GM12878 (cell line): ENCODE data around the gene REST.
"Not testable (repeated sequence)": the region's sequence is repeated elsewhere in the genome, so short reads cannot be mapped to it uniquely, and the experiment has no call there.

Experiments used
- BHLHE40 ChIP-seq, 2 experiments: fragments of 450-650 bp in 1 of 2; IDR thresholded peaks; 2 replicates each; pipeline ENCODE4 v1.6.1; 2011 to 2017; ENCODE audit warnings: low read depth in 2 of 2, borderline replicate concordance in 1 of 2, improper control_type of control experiment in 1 of 2, low read length in 1 of 2, mild to moderate bottlenecking in 1 of 2
- CHD4 ChIP-seq: fragments of 200-600 bp; sonication (generic); IDR thresholded peaks from 2 replicates; pipeline ENCODE4 v1.6.1; 2016; ENCODE audit warnings: mild to moderate bottlenecking
- JUND ChIP-seq: IDR thresholded peaks from 2 replicates; pipeline ENCODE4 v1.6.1; 2012; ENCODE audit warnings: low read depth, mild to moderate bottlenecking, low read length, improper control_type of control experiment, moderate library complexity
- MAX ChIP-seq: IDR thresholded peaks from 2 replicates; pipeline ENCODE4 v1.6.1; 2012; ENCODE audit warnings: low read depth, low read length, improper control_type of control experiment
- NR2F1 ChIP-seq: fragments of 450-650 bp; conservative IDR thresholded peaks from 2 replicates; pipeline ENCODE4 v1.6.1; 2017; ENCODE audit warnings: mild to moderate bottlenecking
- POLR2A ChIP-seq: IDR thresholded peaks from 2 replicates; pipeline ENCODE4 v1.6.1; 2011; ENCODE audit warnings: low read depth, mild to moderate bottlenecking, low read length
- POLR2AphosphoS5 ChIP-seq: IDR thresholded peaks from 2 replicates; pipeline ENCODE4 v1.6.1; 2011; ENCODE audit warnings: mild to moderate bottlenecking, low read length, inconsistent platforms
- RCOR1 ChIP-seq: conservative IDR thresholded peaks from 2 replicates; pipeline ENCODE4 v1.6.1; 2012; ENCODE audit warnings: low read depth, low read length, improper control_type of control experiment
- STAT1 ChIP-seq: fragments of 450-650 bp; conservative IDR thresholded peaks from 2 replicates; pipeline ENCODE4 v1.6.1; 2014; ENCODE audit warnings: antibody characterized with exemption, mild to moderate bottlenecking
- SUZ12 ChIP-seq: fragments of 200-600 bp; sonication (generic); IDR thresholded peaks from one replicate; pipeline ENCODE4 v1.6.1; 2018; ENCODE audit warnings: antibody characterized with exemption, mild to moderate bottlenecking; ENCODE audit not compliant: unreplicated experiment
- TBL1XR1 ChIP-seq: IDR thresholded peaks from 2 replicates; pipeline ENCODE4 v1.6.1; 2012; ENCODE audit warnings: low read depth, low read length, improper control_type of control experiment
- ZNF274 ChIP-seq: IDR thresholded peaks from one replicate; pipeline ENCODE4 v1.8.0; 2011; ENCODE audit not compliant: insufficient read length, insufficient read depth
- TF ChIP-seq, protein P1 (sequence below), 3 experiments: IDR thresholded peaks in 2 of 3; conservative IDR thresholded peaks in 1 of 3; 2 replicates each; pipeline ENCODE4 v1.5.1; 2011; ENCODE audit warnings: low read depth in 3 of 3, low read length in 3 of 3, mild to moderate bottlenecking in 3 of 3, control low read depth in 2 of 3, moderate library complexity in 2 of 3, inconsistent platforms in 1 of 3, mixed read lengths in 1 of 3; ENCODE audit not compliant: control insufficient read depth in 2 of 3, insufficient read depth in 1 of 3; ENCODE audit errors: extremely low read depth in 1 of 3

DNA sequence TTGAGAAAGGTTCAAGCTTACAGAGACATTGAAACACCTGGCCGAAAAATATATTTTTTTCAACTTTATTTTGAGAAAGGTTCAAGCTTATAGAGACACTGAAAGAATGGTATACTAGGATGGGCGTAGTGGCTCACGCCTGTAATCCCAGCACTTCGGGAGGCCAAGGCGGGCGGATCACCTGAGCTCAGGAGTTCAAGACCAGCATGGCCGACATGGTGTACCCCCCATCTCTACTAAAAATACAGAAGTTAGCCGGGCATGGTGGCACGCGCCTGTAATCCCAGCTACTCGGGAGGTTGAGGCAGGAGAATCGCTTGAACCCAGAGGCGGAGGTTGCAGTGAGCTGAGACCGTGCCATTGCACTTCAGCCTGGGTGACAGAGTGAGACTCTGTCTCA, 32.1 kb downstream of the REST start:
- TF ChIP-seq BHLHE40 (IDR thresholded peaks at IDR 0.05; ENCODE audit: borderline replicate concordance in 1 of 2, low read depth in 2 of 2, low read length in 1 of 2); POLR2A; JUND; CHD4; STAT1; RCOR1; SUZ12; MAX; ZNF274; NR2F1; TBL1XR1; POLR2AphosphoS5: not testable (repeated sequence)
- TF ChIP-seq, protein P1, sequence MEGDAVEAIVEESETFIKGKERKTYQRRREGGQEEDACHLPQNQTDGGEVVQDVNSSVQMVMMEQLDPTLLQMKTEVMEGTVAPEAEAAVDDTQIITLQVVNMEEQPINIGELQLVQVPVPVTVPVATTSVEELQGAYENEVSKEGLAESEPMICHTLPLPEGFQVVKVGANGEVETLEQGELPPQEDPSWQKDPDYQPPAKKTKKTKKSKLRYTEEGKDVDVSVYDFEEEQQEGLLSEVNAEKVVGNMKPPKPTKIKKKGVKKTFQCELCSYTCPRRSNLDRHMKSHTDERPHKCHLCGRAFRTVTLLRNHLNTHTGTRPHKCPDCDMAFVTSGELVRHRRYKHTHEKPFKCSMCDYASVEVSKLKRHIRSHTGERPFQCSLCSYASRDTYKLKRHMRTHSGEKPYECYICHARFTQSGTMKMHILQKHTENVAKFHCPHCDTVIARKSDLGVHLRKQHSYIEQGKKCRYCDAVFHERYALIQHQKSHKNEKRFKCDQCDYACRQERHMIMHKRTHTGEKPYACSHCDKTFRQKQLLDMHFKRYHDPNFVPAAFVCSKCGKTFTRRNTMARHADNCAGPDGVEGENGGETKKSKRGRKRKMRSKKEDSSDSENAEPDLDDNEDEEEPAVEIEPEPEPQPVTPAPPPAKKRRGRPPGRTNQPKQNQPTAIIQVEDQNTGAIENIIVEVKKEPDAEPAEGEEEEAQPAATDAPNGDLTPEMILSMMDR (IDR thresholded peaks at IDR 0.05 in 2 of 3, conservative IDR thresholded peaks at IDR 0.05 in 1 of 3; ENCODE audit: control insufficient read depth in 2 of 3, extremely low read depth in 1 of 3, insufficient read depth in 1 of 3, low read depth in 3 of 3, low read length in 3 of 3) = not testable (repeated sequence)
